Natural killer cell (primary cell): ENCODE results near the gene TTC23. TPM values are rescaled to one million over a fixed set of nuclear protein-coding genes. Genes with fewer than 3 reads are reported as not detected.
A peak's percentile ranks its signal among the peaks of the same experiment; 100 is the strongest.

ENCODE experiments used
- ATAC-seq, 3 donors: fragments of 150-1000 bp in 2 of 3; fragments of 200-7000 bp in 1 of 3; cut with Tn5 transposase; 1 replicate in 1 of 3; 2 replicates in 2 of 3; pipeline ENCODE4 v1.10.0; 2021; ENCODE audit warnings: mild to moderate bottlenecking in 2 of 3, moderate library complexity in 2 of 3
- DNase-seq, 2 donors: peaks; one replicate each; pipeline versions ENCODE4 v3.0.0 to v3.0.0-alpha.2; 2013 to 2021; ENCODE audit warnings: mixed read lengths in 1 of 2
- H3K27ac ChIP-seq: one replicate; pipeline ENCODE4 v1.5.1; 2013; ENCODE audit warnings: mild to moderate bottlenecking, low read length
- H3K27me3 ChIP-seq: one replicate; pipeline ENCODE4 v1.6.1; 2013; ENCODE audit warnings: low read length; ENCODE audit not compliant: control insufficient read depth, insufficient read depth
- H3K36me3 ChIP-seq: one replicate; pipeline ENCODE4 v1.6.1; 2013; ENCODE audit warnings: low read length; ENCODE audit not compliant: control insufficient read depth, insufficient read depth
- H3K4me1 ChIP-seq: one replicate; pipeline ENCODE4 v1.6.1; 2013; ENCODE audit warnings: low read length; ENCODE audit not compliant: control insufficient read depth, insufficient read depth
- H3K4me3 ChIP-seq: one replicate; pipeline ENCODE4 v1.5.1; 2013; ENCODE audit warnings: low read length
- H3K9me3 ChIP-seq: one replicate; pipeline ENCODE4 v1.6.1; 2013; ENCODE audit warnings: low read length; ENCODE audit not compliant: control insufficient read depth, insufficient read depth
- H3K27ac Mint-ChIP-seq, 2 donors: one replicate each; pipeline ENCODE4 v1.8.0; 2022; ENCODE audit warnings: mild to moderate bottlenecking in 2 of 2, mixed read lengths in 2 of 2, moderate library complexity in 1 of 2
- H3K27me3 Mint-ChIP-seq, 2 donors: one replicate each; pipeline ENCODE4 v1.8.0; 2022; ENCODE audit warnings: low read depth in 2 of 2, mixed read lengths in 2 of 2
- H3K36me3 Mint-ChIP-seq: one replicate; pipeline ENCODE4 v1.8.0; 2022; ENCODE audit warnings: mixed read lengths
- H3K4me1 Mint-ChIP-seq, 2 donors: one replicate each; pipeline ENCODE4 v1.8.0; 2022; ENCODE audit warnings: mixed read lengths in 2 of 2
- H3K4me3 Mint-ChIP-seq: one replicate; pipeline ENCODE4 v1.8.0; 2022; ENCODE audit warnings: mild to moderate bottlenecking, moderate library complexity, mixed read lengths
- H3K9me3 Mint-ChIP-seq, 2 donors: one replicate each; pipeline ENCODE4 v1.8.0; 2022; ENCODE audit warnings: mixed read lengths in 2 of 2
- WGBS: methylation state at CpG from one replicate; pipeline ENCODE4 v1.1.7; 2013; ENCODE audit warnings: missing lambda C conversion rate; ENCODE audit not compliant: insufficient coverage; 5-methylcytosine and 5-hydroxymethylcytosine counted together
- intact Hi-C: fragments of 100-400 bp; cut with micrococcal nuclease; formaldehyde crosslinking; loops from one replicate; pipeline ENCODE4 v1.14.2; 2022
- total RNA-seq, 4 donors: library from RNA; stranded (reverse); fragments of 120-200 nt in 1 of 4; gene quantifications; one replicate each; pipeline versions ENCODE4 v1.2.3 to v1.2.4, GENCODE V29; 2013 to 2022
- TF ChIP-seq, protein P1 (sequence below): fragments of 200-600 bp; IDR thresholded peaks from one replicate; pipeline ENCODE4 v1.8.0; 2022; ENCODE audit warnings: antibody characterized with exemption

The TTC23 gene
- total RNA-seq, 3 donors from 2014 or later (not counting 1 experiment from before 2014, with no cell fraction given), result 0.75 to 1.1 (median 1.0) TPM

DNA sequence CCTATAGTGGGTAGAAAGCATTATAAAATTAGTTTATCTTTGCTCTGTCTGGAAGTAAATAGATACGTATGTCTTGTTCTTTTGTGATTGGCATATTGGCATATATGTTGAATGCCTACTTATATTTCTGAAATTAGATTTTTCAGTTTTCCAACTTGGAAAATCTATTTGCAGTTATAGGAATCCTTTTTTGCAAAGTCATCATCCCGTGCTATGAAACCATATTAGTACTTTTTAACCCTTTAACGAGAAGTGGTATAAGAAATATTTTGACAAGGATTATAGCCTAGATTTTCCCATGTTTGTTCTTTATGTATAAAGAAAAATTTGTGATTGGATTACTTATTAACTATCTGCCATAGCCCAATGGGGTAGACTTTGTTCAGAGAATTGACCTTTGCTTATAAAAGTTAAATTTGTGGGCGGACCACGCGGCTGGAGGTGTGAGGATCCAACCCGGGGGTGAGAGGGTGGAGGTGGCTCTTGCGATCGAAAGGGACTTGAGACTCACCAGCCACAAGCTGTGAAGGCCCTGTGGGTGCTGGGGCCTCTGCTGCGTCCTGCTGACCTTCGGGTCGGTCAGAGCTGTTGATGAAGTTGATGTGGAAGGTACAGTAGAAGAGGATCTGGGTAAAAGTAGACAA lies 7.8 kb upstream of the TTC23 start:
- DNase-seq (no peak), ATAC-seq (no peak)
- Mint-ChIP-seq H3K4me3 (no peak overlapping the region), H3K4me1 (peaks cover 7 to 20% of the 10 kb centered on the region in 2 donors), H3K36me3 (peaks cover 9% of the 10 kb centered on the region), H3K9me3 (no peaks in the 10 kb centered on the region), H3K27ac (no peak overlapping the region), H3K27me3 (peaks cover 0 to 2% of the 10 kb centered on the region in 2 donors)
- no peaks in the 10 kb centered on the region for H3K9me3 ChIP-seq
- H3K4me1 ChIP-seq, result peaks cover 3% of the 10 kb centered on the region
- WGBS, result 68% methylated on average over 10 of the region's 12 CpGs
- TF ChIP-seq, protein P1, sequence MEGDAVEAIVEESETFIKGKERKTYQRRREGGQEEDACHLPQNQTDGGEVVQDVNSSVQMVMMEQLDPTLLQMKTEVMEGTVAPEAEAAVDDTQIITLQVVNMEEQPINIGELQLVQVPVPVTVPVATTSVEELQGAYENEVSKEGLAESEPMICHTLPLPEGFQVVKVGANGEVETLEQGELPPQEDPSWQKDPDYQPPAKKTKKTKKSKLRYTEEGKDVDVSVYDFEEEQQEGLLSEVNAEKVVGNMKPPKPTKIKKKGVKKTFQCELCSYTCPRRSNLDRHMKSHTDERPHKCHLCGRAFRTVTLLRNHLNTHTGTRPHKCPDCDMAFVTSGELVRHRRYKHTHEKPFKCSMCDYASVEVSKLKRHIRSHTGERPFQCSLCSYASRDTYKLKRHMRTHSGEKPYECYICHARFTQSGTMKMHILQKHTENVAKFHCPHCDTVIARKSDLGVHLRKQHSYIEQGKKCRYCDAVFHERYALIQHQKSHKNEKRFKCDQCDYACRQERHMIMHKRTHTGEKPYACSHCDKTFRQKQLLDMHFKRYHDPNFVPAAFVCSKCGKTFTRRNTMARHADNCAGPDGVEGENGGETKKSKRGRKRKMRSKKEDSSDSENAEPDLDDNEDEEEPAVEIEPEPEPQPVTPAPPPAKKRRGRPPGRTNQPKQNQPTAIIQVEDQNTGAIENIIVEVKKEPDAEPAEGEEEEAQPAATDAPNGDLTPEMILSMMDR, result no peak
- H3K36me3 ChIP-seq, result peaks cover 9% of the 10 kb centered on the region
- H3K27ac ChIP-seq, result no peak overlapping the region
- no peak overlapping the region for H3K4me3 ChIP-seq
- intact Hi-C loops, result no loop called here
- H3K27me3 ChIP-seq, result no peaks in the 10 kb centered on the region

DNA sequence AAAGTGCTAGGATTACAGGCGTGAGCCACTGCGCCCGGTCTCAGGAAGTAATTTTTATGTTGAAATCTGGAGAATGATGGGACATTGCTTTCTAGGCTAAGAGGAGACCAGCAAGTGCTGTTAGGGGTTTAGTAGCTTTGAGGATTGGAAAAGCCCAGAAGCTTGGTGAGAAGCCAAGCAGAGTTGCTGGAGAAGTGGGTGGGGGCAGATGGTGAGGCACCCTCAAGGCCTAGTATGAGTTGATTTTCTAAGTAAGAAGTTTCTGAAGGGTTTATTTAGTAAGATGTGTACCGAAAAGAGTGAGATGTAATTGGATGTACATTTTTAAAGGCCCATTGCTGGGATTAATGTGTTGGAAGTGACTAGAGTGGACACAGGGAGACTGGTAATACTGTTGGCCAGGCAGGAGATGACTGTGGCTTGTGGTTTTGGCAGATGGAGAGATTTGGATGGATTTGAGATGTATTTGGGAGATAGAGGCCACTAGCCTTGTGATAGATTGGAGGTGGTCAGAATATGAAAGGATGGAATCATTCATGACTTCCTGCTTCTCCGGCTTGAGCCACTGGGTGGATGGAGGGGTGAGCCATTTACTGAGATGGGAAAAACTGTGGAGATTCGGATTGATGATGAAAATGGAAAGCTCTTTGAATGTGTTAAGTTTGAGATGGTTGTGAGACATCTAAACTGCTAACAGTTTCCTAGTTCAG lies 4.2 kb upstream of the TTC23 start:
- no peaks in the 10 kb centered on the region for H3K27me3 ChIP-seq
- ATAC-seq, result no peak
- DNase-seq, result no peak
- Mint-ChIP-seq H3K4me1 (peaks cover 22 to 32% of the 10 kb centered on the region in 2 donors), H3K9me3 (no peaks in the 10 kb centered on the region), H3K27ac (no peak overlapping the region), H3K27me3 (peaks cover 0 to 2% of the 10 kb centered on the region in 2 donors), H3K4me3 (no peak overlapping the region), H3K36me3 (peaks cover 9% of the 10 kb centered on the region)
- peaks cover 9% of the 10 kb centered on the region for H3K36me3 ChIP-seq
- 81% methylated on average over 6 of the region's 6 CpGs for WGBS
- TF ChIP-seq, protein P1, result no peak
- intact Hi-C loops, result loop anchor here (5.0 kb wide), 1 partner anchor 314 kb away; the partner anchor contains the start of gene MEF2A
- H3K27ac ChIP-seq, result no peak overlapping the region
- no peak overlapping the region for H3K4me3 ChIP-seq
- H3K9me3 ChIP-seq, result no peaks in the 10 kb centered on the region
- peaks cover 14% of the 10 kb centered on the region for H3K4me1 ChIP-seq

DNA sequence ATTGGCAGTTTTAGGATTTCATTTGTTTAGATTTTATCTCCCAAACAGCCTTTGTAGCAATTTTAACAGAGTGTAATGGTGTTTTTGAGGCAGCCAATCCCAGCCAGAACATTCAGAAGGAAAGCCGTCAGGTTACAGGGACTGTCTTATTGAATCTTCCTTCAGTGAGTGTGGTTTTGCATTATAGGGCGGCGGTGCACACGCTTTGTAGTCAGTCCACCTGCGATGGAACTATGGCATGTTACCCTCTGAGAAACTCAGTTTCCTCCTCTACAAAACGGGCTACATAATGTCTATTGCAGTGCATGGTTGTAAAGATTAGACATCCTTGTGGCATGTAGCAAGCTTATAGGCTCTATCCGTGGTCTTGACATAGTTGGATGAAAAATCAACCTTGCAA lies 2.9 kb upstream of the TTC23 start:
- peak overlapping the region; percentile 61 for H3K4me3 ChIP-seq
- Mint-ChIP-seq H3K4me1 (peaks cover 22 to 27% of the 10 kb centered on the region in 2 donors), H3K4me3 (peak overlapping the region; percentile 95), H3K27ac (peak overlapping the region in 1 of 2 donors; percentile 86), H3K27me3 (peaks cover 0 to 2% of the 10 kb centered on the region in 2 donors), H3K36me3 (peaks cover 7% of the 10 kb centered on the region), H3K9me3 (no peaks in the 10 kb centered on the region)
- TF ChIP-seq, protein P1, result no peak
- peak in 1 of 2 donors; percentile 23 for DNase-seq
- no peaks in the 10 kb centered on the region for H3K27me3 ChIP-seq
- no peaks in the 10 kb centered on the region for H3K9me3 ChIP-seq
- peaks cover 8% of the 10 kb centered on the region for H3K36me3 ChIP-seq
- intact Hi-C loops, result loop anchor here (5.0 kb wide), 1 partner anchor 315 kb away; the partner anchor contains the start of gene MEF2A
- ATAC-seq, result no peak
- H3K27ac ChIP-seq, result no peak overlapping the region
- 75% methylated on average over 6 of the region's 7 CpGs for WGBS
- H3K4me1 ChIP-seq, result peaks cover 14% of the 10 kb centered on the region
